Mesodermal cell (in vitro differentiated cells): ENCODE results near the gene EFHD2.

ENCODE experiments used
- H3K27ac ChIP-seq: 2 replicates; pipeline ENCODE4 v1.7.0; 2013; ENCODE audit warnings: mild to moderate bottlenecking, low read depth, low read length, moderate library complexity; ENCODE audit not compliant: severe bottlenecking
- H3K36me3 ChIP-seq: 2 replicates; pipeline ENCODE4 v1.7.1; 2013; ENCODE audit warnings: mild to moderate bottlenecking, low read length, moderate library complexity; ENCODE audit not compliant: control insufficient read depth, insufficient read depth
- H3K4me1 ChIP-seq: one replicate; pipeline ENCODE4 v1.7.1; 2013; ENCODE audit warnings: mild to moderate bottlenecking, low read length; ENCODE audit not compliant: insufficient read depth, control insufficient read depth, poor library complexity, severe bottlenecking
- H3K4me3 ChIP-seq: 2 replicates; pipeline ENCODE4 v1.7.0; 2013; ENCODE audit warnings: low read length, control low read depth, mild to moderate bottlenecking; ENCODE audit not compliant: insufficient read depth, poor library complexity, severe bottlenecking; ENCODE audit errors: extremely low read depth
- H3K9me3 ChIP-seq: 2 replicates; pipeline ENCODE4 v1.7.1; 2013; ENCODE audit warnings: mild to moderate bottlenecking, low read length, moderate library complexity; ENCODE audit not compliant: control insufficient read depth
- WGBS, 2 experiments: methylation state at CpG; one replicate each; pipeline ENCODE4 v1.1.5; 2013; ENCODE audit warnings: missing lambda C conversion rate in 2 of 2; ENCODE audit not compliant: insufficient coverage in 2 of 2; 5-methylcytosine and 5-hydroxymethylcytosine counted together

Gene EFHD2

DNA sequence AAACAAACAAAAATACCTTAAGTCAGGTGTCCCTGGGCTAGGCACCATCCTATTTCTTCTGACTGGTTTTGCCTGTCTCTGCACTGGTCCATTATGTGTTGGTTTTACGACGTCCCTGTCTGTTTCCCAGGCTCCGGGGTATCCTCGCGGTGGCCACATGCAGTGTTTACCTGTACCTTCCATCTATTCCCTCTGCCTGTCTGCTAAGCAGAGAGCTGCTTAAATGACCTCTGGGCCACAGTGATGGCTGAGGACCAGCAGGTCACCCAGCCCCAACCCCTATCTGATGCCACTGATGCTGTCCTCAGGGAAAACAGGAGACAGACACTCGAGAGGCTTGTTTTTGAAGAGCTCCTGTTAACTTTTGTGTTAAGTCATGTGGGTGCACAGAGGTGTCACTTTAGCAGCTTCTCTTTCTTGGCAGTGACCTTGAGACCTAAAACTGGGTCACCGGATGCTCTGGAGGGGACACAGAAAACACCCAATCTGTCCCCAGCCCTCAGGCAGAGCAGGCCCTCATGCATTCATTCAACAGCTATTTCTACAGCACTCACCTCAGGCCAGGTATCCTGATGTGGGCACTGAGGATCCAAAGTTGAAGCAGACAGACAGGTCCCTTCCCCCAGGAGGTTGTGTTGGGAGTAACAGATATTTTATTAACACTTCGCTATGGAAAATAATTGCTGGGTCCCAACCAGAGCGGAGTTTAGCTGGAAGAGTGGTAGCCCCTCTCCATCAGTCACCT, 4.4 kb upstream of the EFHD2 start:
- Histone ChIP-seq H3K4me1 (peaks cover 7% of the 10 kb centered on the region), H3K9me3 (no peaks in the 10 kb centered on the region), H3K27ac (no peak overlapping the region), H3K4me3 (no peak overlapping the region), H3K36me3 (no peaks in the 10 kb centered on the region)
- 89 to 95% methylated on average over 6 to 7 of the region's 9 CpGs for WGBS, 2 experiments

DNA sequence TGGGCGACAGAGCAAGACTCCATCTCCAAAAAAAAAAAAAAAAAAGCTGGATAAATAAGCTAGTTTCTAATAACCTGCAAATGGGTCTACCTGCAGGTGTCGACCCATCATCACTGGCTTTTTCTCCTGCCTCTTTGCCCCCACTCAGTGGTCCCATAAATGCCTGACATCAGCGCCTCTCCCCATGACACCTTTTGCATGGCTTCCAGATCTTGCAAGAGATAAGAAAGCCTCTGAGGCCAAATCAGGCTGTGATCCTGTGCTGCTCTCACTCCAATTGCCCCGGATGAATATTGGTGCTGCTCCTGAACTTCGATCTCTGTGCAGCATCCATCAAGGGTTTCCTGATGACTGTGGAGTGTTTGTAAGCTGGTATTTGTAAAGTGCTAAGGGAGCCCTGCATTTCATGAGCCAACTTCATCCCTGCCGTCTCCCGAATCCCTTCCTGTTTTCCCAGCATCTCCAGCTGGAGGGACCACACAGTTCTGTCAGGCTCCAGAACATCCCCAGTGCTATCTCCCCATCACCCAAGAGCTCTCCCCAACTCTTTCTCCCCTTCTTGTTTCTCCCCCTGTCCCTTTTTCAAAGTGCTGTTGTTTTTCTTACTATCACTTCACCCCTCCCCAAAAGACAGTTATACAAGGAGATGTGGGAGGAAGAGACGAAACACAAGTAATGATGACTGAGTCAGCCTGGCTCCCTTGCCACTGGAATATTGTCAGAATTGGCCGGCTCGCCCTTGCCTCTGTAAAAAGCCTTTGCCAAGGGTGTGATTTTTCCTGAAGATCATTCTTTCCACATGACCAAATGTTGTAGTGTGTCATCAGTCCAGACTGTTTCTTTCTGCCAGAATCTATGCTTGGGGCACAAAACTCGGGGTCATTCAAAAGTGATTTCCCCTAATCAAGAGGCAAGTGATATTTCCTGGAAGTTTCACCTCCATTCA, 2.8 kb upstream of the EFHD2 start:
- WGBS, 2 experiments = 86 to 96% methylated on average over 8 to 9 of the region's 11 CpGs

DNA sequence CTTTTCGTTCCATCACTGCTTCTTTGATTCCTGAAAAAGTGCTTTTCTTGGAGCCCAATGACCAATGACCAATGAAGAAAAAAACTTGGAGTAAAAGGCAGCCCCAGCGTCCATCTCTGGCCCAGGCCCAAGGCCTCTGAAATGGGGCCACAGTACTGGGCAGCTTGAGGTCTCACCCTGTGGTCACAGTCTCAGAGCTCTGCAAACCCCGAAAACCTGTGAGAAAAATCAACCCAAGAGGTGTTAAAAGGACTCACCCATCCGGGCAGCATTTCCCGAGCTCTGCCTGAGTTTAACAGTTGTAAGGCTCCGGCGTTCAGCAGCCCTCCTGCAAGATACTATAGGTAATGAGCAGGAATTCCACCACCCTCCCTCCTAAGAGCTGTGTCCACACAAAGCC, 2.1 kb upstream of the EFHD2 start:
- no peaks in the 10 kb centered on the region for H3K36me3 ChIP-seq
- no peak overlapping the region for H3K4me3 ChIP-seq
- peaks cover 27% of the 10 kb centered on the region for H3K4me1 ChIP-seq
- H3K9me3 ChIP-seq = no peaks in the 10 kb centered on the region
- no peak overlapping the region for H3K27ac ChIP-seq
- 81 to 85% methylated on average over 2 to 7 of the region's 7 CpGs for WGBS, 2 experiments

More for the DNA sequence above, 2.8 kb upstream of the EFHD2 start:
- Histone ChIP-seq H3K4me3 (no peak overlapping the region), H3K9me3 (no peaks in the 10 kb centered on the region), H3K27ac (no peak overlapping the region), H3K36me3 (no peaks in the 10 kb centered on the region), H3K4me1 (peaks cover 21% of the 10 kb centered on the region)

GRCh38 chr1:15408890-15409387, 749 bp upstream of the EFHD2 start:
- Histone ChIP-seq H3K9me3 (no peaks in the 10 kb centered on the region), H3K27ac (peak overlapping the region; percentile 30), H3K4me1 (peaks cover 34% of the 10 kb centered on the region), H3K36me3 (no peaks in the 10 kb centered on the region), H3K4me3 (peak overlapping the region; percentile 64)
- WGBS, 2 experiments = 33 to 38% methylated on average over 13 to 14 of the region's 14 CpGs

GRCh38 chr1:15410223-15410883, 665 bp downstream of the EFHD2 start:
- H3K9me3 ChIP-seq = no peaks in the 10 kb centered on the region
- H3K36me3 ChIP-seq = peaks cover 2% of the 10 kb centered on the region
- WGBS, 2 experiments = 3 to 5% methylated on average over 39 to 42 of the region's 53 CpGs
- peak overlapping the region; percentile 64 for H3K4me3 ChIP-seq
- peaks cover 37% of the 10 kb centered on the region for H3K4me1 ChIP-seq
- H3K27ac ChIP-seq = no peak overlapping the region

GRCh38 chr1:15410884-15411245, 1.2 kb downstream of the EFHD2 start:
- H3K4me1 ChIP-seq = peaks cover 38% of the 10 kb centered on the region
- peak overlapping the region; percentile 64 for H3K4me3 ChIP-seq
- H3K27ac ChIP-seq = no peak overlapping the region
- 63 to 66% methylated on average over 3 to 10 of the region's 11 CpGs for WGBS, 2 experiments
- H3K36me3 ChIP-seq = peaks cover 2% of the 10 kb centered on the region
- no peaks in the 10 kb centered on the region for H3K9me3 ChIP-seq

GRCh38 chr1:15411593-15412137, 2.0 kb downstream of the EFHD2 start:
- no peak overlapping the region for H3K27ac ChIP-seq
- peaks cover 45% of the 10 kb centered on the region for H3K4me1 ChIP-seq
- 71 to 78% methylated on average over 8 to 12 of the region's 12 CpGs for WGBS, 2 experiments
- H3K4me3 ChIP-seq = no peak overlapping the region
- H3K9me3 ChIP-seq = no peaks in the 10 kb centered on the region
- H3K36me3 ChIP-seq = peaks cover 2% of the 10 kb centered on the region

DNA sequence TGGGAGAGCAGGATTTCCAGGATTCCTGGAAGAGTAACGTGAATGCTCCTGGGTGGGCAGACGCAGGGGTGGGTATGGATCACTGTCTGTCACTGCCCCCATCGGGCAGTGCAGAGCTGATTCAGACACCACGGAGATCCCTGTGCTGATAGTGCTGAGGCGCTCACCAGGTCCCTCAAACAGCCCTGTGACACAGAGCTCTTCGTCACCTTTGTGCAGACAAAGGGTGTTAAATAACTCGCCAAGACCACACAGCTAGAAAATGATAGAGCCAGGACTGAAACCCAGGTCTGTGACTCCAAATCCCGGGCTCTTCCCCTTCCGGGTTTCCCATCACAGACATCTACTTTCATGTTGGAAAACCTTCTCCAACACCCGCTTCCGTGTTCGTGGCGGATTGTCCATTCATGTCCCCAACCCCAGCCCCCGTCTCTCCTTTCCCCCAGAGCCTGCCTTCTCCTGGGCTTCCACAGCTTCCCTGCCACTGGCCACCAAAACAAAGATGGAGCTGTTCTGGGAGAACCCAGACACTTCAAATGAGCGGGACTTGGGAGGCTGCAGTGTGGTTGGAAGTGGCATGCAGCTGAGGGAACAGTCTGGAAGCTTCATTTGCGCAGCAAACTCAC, 2.6 kb downstream of the EFHD2 start:
- H3K4me1 ChIP-seq = peaks cover 49% of the 10 kb centered on the region
- H3K36me3 ChIP-seq = peaks cover 2% of the 10 kb centered on the region
- 74 to 81% methylated on average over 14 of the region's 16 CpGs for WGBS, 2 experiments
- H3K27ac ChIP-seq = no peak overlapping the region
- H3K4me3 ChIP-seq = no peak overlapping the region
- no peaks in the 10 kb centered on the region for H3K9me3 ChIP-seq

DNA sequence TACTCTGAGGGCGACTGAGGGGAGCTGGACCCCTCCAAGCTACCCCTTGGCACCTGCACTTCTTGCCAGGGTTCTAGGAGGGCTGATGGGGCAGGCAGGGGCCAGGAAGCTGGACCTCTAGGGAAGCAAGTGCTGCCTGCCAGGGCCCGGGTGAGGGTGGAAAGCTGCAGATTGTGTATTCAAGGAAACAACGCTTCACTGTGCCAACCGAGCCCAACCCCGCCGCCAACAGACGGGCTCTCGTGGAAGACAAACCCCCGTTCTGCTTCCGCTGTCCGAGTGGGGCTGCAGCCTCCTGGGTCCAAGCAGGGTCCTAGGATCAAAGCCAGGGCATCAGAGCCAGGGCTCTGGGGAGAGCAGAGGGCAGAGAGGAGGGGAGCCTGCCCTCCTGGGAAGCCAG, 3.2 kb downstream of the EFHD2 start:
- Histone ChIP-seq H3K36me3 (peaks cover 2% of the 10 kb centered on the region), H3K4me1 (peaks cover 50% of the 10 kb centered on the region)
- 93 to 96% methylated on average over 3 to 10 of the region's 11 CpGs for WGBS, 2 experiments

More for the DNA sequence above, 3.2 kb downstream of the EFHD2 start:
- Histone ChIP-seq H3K9me3 (no peaks in the 10 kb centered on the region), H3K4me3 (no peak overlapping the region), H3K27ac (no peak overlapping the region)
